8988T (cell line): Measurements from ENCODE around the gene BSPRY.
A peak's percentile ranks its signal among the peaks of the same experiment; 100 is the strongest.

ENCODE experiments used
- DNase-seq: peaks from one replicate; pipeline ENCODE4 v3.0.0; 2011

BSPRY gene

DNA sequence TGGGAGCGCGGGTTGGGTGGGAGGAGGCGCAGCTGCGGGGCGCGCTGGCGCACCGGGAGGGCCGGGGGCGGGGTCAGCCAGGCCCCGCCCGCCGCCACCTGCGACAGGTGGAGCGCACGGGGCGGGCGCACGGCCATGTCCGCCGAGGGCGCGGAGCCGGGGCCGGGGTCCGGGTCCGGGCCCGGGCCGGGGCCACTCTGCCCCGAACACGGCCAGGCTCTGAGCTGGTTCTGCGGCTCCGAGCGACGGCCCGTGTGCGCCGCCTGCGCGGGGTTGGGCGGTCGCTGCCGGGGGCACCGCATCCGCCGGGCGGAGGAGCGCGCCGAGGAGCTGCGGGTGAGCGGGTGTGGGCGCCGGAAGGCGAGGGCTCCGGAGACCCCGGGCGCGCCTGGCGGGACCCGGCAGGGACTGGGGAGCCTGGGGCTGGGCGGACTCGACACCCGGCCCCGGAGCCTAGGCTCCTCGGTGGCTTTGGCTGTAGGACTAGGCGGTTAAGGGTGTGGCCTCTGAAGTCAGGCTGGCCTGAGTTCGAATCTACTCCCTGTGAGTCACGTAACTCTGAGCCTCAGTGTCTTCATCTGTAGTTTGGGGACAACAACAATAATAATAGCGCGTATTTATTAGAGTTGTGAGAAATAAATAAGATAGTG is at the start of gene BSPRY:
TSS of gene BSPRY (plus strand) at position 97 of the 650 bp plus-strand sequence. CDS start at position 136, 39 bp downstream.
- peak; percentile 49 for DNase-seq

DNA sequence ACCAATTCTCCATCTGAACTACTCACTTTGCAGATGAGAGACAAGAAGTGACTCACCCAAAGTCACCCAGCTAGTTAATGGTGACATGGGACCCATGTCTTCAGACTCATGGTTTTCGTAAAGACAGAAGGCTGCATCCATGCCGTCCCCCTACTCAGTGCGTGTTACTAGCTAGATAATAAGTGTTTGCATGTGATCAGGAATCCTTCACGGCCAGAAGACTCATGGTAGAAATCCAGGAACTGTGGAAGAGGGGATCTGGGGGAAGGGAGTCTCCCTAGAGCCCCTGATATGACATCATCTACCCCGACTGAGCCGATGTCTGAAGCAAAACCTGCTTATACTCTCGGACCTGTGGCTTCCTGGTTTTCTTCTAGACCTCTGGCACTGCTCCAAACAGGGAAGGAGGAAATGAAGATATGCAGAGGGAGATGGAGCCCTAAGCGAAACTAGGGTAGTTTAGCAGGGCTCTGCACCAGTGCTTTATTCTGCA is 49.5 kb upstream of the BSPRY start:
- DNase-seq = no peak

DNA sequence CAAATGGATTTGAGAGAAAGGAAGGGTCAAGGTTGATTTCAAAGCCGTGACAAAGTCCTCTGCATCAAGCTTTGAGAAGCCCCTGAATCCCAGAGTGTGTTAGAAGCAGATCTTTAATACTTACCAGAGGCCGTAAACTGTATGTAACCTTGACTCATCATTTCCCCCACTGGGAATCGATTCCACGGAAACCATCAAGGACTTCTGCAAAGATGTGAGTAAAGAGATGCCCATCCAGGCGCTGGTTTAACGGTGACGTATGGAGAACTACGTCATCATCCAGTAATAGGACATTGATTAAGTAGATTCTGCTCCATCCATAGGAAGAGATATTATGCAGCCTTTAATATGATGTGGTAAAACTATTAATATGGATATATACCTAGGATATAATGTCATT is 47.8 kb upstream of the BSPRY start:
- no peak for DNase-seq

- DNase-seq = no peak
These were observed 46.4 kb upstream of the BSPRY start, which contains the start of gene RNF183 for GRCh38 chr9:113302792-113303418. Gene RNF183 (minus strand): TSS chr9:113303376. CDS start chr9:113298184, 5,192 bp downstream.

- no peak for DNase-seq
These were observed 42.8 kb upstream of the BSPRY start for GRCh38 chr9:113306566-113306965.

DNA sequence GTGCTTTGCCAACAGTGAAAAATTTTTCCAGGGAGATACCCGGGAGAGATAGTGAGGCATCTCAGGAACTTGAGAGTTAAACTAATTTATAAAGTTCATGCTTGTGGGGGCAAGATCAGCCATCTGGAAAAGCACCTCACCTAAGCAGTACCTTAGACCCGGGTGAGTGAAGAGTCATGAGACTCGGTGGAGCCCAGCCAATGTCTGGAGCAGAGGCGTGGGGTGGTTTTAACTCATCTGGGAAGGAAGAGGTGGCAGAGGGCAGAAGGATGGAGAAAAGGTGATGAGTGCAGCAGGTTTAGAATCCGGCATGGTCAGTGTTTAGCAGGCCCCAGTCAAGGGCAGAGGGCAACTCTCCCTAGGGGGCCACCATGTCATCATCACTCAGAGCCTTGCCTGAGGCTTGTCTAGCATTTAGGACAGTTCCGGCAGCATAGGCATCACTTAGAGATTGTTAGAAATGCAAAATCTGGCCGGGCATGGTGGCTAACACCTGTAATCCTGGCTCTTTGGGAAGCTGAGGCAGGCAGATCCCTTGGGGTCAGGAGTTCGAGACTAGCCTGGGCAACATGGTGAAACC is 41.9 kb upstream of the BSPRY start:
- DNase-seq = no peak

GRCh38 chr9:113309204-113309813 is 40.0 kb upstream of the BSPRY start:
- DNase-seq = no peak

GRCh38 chr9:113310538-113310937 is 38.8 kb upstream of the BSPRY start:
- DNase-seq = no peak

- no peak for DNase-seq
These were observed 37.4 kb upstream of the BSPRY start for GRCh38 chr9:113311961-113312360.

DNA sequence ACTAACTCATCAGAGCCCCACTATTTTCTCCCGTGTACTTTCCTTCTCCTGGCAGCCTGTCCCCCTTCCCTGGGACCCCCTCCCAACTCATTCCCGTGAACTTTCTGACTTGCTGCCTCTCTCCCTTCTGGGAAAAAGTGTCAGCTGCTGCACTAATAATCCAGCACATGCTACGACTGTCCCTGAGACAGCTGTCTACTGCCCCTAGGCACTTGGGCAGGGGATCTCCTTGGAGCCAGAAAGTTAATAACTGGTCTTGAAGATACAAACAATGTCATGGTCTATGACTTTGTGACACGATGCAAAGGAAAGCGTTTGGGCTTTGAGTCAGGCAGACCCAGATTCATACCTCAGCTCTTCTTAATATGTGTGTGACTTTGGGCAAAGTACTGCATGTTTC is 36.1 kb upstream of the BSPRY start:
- DNase-seq = no peak

- no peak for DNase-seq
These were observed 34.1 kb upstream of the BSPRY start for GRCh38 chr9:113315231-113315630.

DNA sequence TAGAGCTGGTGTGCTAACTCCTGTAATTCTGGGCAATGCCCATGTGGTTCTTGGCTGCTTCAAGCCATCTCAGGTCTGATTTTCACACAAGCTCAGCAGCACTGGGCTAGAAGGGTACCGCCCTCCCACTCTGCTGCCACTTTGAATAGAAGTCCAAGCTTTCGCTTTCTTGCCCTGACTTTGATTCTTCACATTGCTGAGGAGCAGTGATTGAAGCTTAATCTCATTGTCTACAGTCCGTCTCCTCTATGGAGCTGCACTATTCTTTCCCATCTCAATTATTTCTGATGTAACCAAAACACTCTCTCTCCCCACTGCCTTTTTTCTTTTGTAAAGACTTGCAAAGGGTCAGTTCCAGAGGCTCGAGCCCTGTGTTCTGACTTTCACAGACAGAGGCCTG is 33.3 kb upstream of the BSPRY start:
- DNase-seq = no peak

- DNase-seq = no peak
These were observed 31.6 kb upstream of the BSPRY start for GRCh38 chr9:113317777-113318176.

- no peak for DNase-seq
These were observed 30.3 kb upstream of the BSPRY start for GRCh38 chr9:113319054-113319453.

DNA sequence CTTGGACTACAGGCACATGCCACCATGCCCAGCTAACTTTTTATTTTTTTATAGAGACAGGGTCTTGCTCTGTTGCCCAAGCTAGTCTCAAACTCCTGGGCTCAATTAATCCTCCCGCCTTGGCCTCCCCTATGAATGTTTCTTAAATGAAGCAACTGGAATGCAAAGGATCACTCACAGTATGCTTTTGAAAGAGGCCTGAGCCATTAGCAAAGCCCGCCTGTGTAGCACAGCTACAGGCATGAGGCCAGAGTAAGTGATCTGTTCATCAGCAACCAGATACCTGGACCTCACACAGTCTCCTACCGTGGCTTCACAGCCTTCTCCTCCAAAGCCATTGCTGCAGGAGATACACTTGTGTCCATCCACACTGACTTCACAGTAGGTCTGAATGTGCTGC is 29.3 kb upstream of the BSPRY start:
- DNase-seq = no peak

DNA sequence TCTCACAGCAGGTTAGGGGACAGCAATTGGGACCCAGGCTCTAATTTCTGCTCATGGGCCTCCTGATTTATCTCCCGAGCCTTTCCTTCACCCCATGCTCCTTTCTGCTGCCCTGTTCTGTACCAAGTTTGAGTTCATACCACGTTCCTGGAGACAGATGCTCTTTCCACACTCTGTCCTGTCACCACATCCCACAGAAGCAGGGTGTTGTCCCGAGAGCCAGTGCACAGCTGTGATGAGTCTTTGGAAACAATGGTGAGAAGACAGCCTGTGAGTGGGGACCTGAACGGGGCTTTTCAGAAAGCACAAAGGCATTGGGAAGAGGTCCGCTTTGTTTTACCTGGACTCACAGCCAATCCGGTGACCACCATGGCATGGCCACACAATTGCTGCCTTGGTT is 26.7 kb upstream of the BSPRY start:
- no peak for DNase-seq

DNA sequence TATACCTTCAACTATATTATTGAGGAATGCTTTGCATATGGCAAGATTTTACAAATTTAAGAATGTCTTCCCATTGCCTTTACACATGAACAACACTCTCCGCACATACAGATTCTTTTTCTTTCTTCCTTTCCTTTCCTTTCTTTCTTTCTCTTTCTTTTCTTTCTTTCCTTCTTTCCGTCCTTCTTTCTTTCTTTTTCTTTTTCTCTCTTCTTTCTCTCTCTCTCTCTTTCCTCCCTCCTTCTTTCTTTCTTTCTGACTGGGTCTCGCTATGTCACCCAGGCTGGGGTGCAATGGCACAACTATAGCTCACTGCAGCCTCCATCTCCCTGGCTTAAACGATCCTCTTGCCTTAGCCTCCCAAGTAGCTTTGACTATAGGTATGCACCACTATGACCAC is 23.1 kb upstream of the BSPRY start:
- DNase-seq = no peak

- no peak for DNase-seq
These were observed 21.1 kb upstream of the BSPRY start for GRCh38 chr9:113328045-113328782.

DNA sequence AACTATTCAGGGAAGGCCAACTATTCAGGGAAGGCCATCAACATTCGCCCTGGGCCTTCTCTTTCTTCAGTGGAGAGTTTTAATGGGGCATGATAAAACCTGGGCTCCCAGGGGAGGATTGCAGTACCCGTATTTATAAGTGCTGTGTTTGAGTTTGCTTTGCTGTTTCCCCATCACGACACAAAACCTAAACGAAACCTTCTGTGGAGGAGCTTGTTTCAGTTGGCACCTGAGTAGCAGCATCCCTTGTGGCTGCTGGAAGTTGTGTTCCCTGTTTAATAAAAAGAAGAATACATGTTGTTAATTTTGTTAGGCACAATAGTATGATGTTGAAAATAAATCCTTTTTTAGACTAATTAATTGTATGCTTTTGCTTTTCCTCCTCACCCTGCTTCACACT is 17.6 kb upstream of the BSPRY start:
- no peak for DNase-seq

DNA sequence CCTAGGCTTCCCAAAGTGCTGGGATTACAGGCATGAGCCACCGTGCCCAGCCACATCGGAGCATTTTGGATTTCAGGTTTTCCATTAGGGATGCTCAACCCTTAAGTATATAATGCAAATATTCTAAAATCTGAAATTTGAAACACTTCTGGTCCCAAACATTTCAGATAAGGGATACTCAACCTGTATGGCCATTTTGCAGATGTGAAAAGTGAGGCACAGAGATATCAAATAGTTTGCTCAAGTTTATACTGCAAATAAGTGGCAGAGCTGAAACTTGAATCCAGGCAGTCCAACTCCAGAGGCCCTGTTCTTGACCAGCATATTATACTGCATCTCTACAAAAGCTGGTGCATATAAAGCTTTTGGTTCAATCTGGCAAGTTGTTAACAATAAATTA is 11.6 kb upstream of the BSPRY start:
- no peak for DNase-seq

DNA sequence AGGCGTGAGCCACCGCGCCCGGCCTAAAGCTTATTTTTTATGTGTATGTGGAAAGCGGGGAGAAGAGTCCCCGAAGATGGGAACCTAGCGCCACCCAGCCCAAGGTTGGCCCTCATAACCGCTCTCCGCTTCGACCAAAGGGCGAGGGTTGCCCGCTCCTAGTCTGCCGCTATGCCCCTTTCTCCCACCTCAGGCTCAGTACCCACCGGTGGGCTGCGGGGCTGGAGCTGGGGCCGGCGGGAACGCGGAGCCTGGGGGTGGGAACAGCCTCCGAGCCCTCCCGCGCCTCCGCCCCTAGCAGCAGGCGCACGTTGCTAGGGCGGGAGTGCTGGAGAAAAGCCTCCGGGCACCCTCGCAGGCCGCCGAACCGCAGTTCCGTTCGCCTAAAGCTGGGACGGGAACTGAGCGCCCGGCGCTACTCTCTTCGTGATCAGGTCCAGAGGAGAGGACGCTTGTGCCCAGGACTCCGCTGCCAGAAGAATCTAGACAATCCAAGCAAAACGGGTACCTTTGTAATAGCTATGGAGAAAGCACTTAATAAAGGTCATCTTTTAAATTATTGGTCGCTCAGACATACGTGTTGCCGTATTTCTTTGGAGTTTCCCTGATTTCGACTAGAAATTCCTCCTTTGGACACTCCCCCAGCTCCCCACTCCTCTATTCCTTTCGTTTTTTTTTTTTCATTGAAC is 9.2 kb upstream of the BSPRY start, which contains the start of gene WDR31:
TSS of gene WDR31 (minus strand) at position 265 of the 689 bp plus-strand sequence. CDS start 8,253 bp downstream, outside the sequence.
- DNase-seq = peak; percentile 85

- DNase-seq = no peak
These were observed 7.5 kb upstream of the BSPRY start for GRCh38 chr9:113341712-113342410.
